Gastrocnemius medialis (tissue), 4 donors: ENCODE measurements around the gene GSTP1. TPM values are rescaled to one million over a fixed set of nuclear protein-coding genes. Genes with fewer than 3 reads are reported as not detected.

Experiments
- ATAC-seq, 2 donors: fragments of 150-250 bp; one replicate each; pipeline ENCODE4 v1.9.1; 2016
- DNase-seq, 2 donors: peaks; one replicate each; pipeline ENCODE4 v3.0.0-alpha.2; 2019
- H3K27ac ChIP-seq, 4 donors: fragments of 200-600 bp; sonication (generic); 1 replicate in 1 of 4; 2 replicates in 3 of 4; pipeline ENCODE4 v1.5.1; 2016 to 2018; ENCODE audit warnings: mild to moderate bottlenecking in 2 of 4, moderate library complexity in 1 of 4
- H3K27me3 ChIP-seq, 3 donors: fragments of 200-600 bp; sonication (generic) in 2 of 3; 1 replicate in 1 of 3; 2 replicates in 2 of 3; pipeline versions ENCODE4 v1.5.1 to v1.6.0; 2016 to 2019; ENCODE audit warnings: mild to moderate bottlenecking in 1 of 3, moderate library complexity in 1 of 3
- H3K36me3 ChIP-seq, 2 donors: fragments of 200-600 bp; sonication (generic) in 1 of 2; one replicate each; pipeline ENCODE4 v1.5.1; 2017 to 2018
- H3K4me1 ChIP-seq, 2 donors: fragments of 200-600 bp; sonication (generic) in 1 of 2; one replicate each; pipeline ENCODE4 v1.5.1; 2016 to 2017; ENCODE audit warnings: mild to moderate bottlenecking in 2 of 2
- H3K4me3 ChIP-seq, 4 donors: fragments of 200-600 bp; sonication (generic) in 3 of 4; 1 replicate in 1 of 4; 2 replicates in 3 of 4; pipeline ENCODE4 v1.5.1; 2016 to 2019; ENCODE audit warnings: mild to moderate bottlenecking in 2 of 4
- H3K9me3 ChIP-seq, 3 donors: fragments of 200-600 bp; sonication (generic) in 2 of 3; 1 replicate in 1 of 3; 2 replicates in 2 of 3; pipeline ENCODE4 v1.5.1; 2016 to 2019
- CTCF ChIP-seq, 5 experiments: fragments of 450-650 bp in 3 of 5; fragments of 200-600 bp in 2 of 5; sonication (generic) in 2 of 5; IDR thresholded peaks in 4 of 5; conservative IDR thresholded peaks in 1 of 5; 1 replicate in 4 of 5; 2 replicates in 1 of 5; pipeline ENCODE4 v1.5.1; 2016 to 2019; ENCODE audit warnings: antibody characterized with exemption in 5 of 5, mild to moderate bottlenecking in 3 of 5, moderate library complexity in 3 of 5
- POLR2A ChIP-seq, 2 donors: fragments of 450-650 bp; IDR thresholded peaks; one replicate each; pipeline ENCODE4 v1.6.1; 2017; ENCODE audit warnings: antibody characterized with exemption in 2 of 2, mild to moderate bottlenecking in 2 of 2, moderate library complexity in 2 of 2
- in situ Hi-C, 4 donors: fragments of 200-750 bp; cut with MboI; loops; one replicate each; pipeline versions ENCODE4 v1.15.0 to v1.8.0; 2017; ENCODE audit warnings: low sequenced_read_pairs in 4 of 4
- intact Hi-C: fragments of 100-400 bp; cut with DNase I; formaldehyde crosslinking; loops from one replicate; pipeline ENCODE4 v1.15.1; 2023; ENCODE audit warnings: low total_unique reads
- total RNA-seq, 4 donors: library from RNA; depleted of rRNA; stranded (reverse); fragments of >200 nt; gene quantifications; one replicate each; pipeline versions ENCODE4 v1.1.0 to v1.2.3, GENCODE V29; 2016

Gene GSTP1
- total RNA-seq, 4 donors from 2014 or later = 316 to 866 (median 549) TPM

- H3K27me3 ChIP-seq = no peaks in the 10 kb centered on the region
- H3K27ac ChIP-seq = no peak overlapping the region
- no peak overlapping the region for H3K4me3 ChIP-seq
- intact Hi-C loops (loop anchor here (5.0 kb wide), 1 partner anchor 174 kb away; no protein-coding TSS in a partner anchor), in situ Hi-C loops (no loop called here)
- ATAC-seq (no peak), DNase-seq (no peak)
- H3K4me1 ChIP-seq = peaks cover 5% of the 10 kb centered on the region in 2 donors
- no peak for TF ChIP-seq CTCF (IDR thresholded peaks at IDR 0.05 in 4 of 5, conservative IDR thresholded peaks at IDR 0.05 in 1 of 5)
- no peak for TF ChIP-seq POLR2A (IDR thresholded peaks at IDR 0.05)
- no peaks in the 10 kb centered on the region for H3K36me3 ChIP-seq
- H3K9me3 ChIP-seq = no peaks in the 10 kb centered on the region
Observed at GRCh38 chr11:67632982-67633755, 49.6 kb downstream of the GSTP1 start.

- no peaks in the 10 kb centered on the region for H3K9me3 ChIP-seq
- in situ Hi-C loops (no loop called here), intact Hi-C loops (loop anchor here (5.0 kb wide), 1 partner anchor 173 kb away; no protein-coding TSS in a partner anchor)
- H3K4me3 ChIP-seq = no peak overlapping the region
- no peak overlapping the region for H3K27ac ChIP-seq
- H3K27me3 ChIP-seq = no peaks in the 10 kb centered on the region
- TF ChIP-seq POLR2A (IDR thresholded peaks at IDR 0.05) (no peak), CTCF (IDR thresholded peaks at IDR 0.05 in 4 of 5, conservative IDR thresholded peaks at IDR 0.05 in 1 of 5) (no peak)
- DNase-seq (no peak), ATAC-seq (no peak)
- H3K4me1 ChIP-seq = peaks cover 5% of the 10 kb centered on the region in 2 donors
- no peaks in the 10 kb centered on the region for H3K36me3 ChIP-seq
Observed at GRCh38 chr11:67633758-67634365, 50.2 kb downstream of the GSTP1 start.

- in situ Hi-C loops = no loop called here
- Histone ChIP-seq H3K36me3 (no peaks in the 10 kb centered on the region), H3K27me3 (peaks cover 0 to 4% (median under 1%) of the 10 kb centered on the region in 3 donors), H3K4me3 (no peak overlapping the region), H3K4me1 (peaks cover 2 to 5% of the 10 kb centered on the region in 2 donors), H3K27ac (no peak overlapping the region), H3K9me3 (no peaks in the 10 kb centered on the region)
- no peak for ATAC-seq
- DNase-seq = no peak
- intact Hi-C loops = loop anchor here (5.0 kb wide), 1 partner anchor 173 kb away; no protein-coding TSS in a partner anchor
- TF ChIP-seq POLR2A (IDR thresholded peaks at IDR 0.05) (no peak), CTCF (IDR thresholded peaks at IDR 0.05 in 4 of 5, conservative IDR thresholded peaks at IDR 0.05 in 1 of 5) (no peak)
Observed at GRCh38 chr11:67634366-67635230, 51.0 kb downstream of the GSTP1 start.

- H3K4me3 ChIP-seq = no peak overlapping the region
- peaks cover 2 to 5% of the 10 kb centered on the region in 2 donors for H3K4me1 ChIP-seq
- no peaks in the 10 kb centered on the region for H3K36me3 ChIP-seq
- H3K9me3 ChIP-seq = no peaks in the 10 kb centered on the region
- ATAC-seq (no peak), DNase-seq (no peak)
- intact Hi-C loops = no loop called here
- no peak overlapping the region for H3K27ac ChIP-seq
- TF ChIP-seq POLR2A (IDR thresholded peaks at IDR 0.05) (no peak), CTCF (IDR thresholded peaks at IDR 0.05 in 4 of 5, conservative IDR thresholded peaks at IDR 0.05 in 1 of 5) (no peak)
- in situ Hi-C loops = no loop called here
- H3K27me3 ChIP-seq = peaks cover 1 to 10% (median 5%) of the 10 kb centered on the region in 3 donors
Observed at GRCh38 chr11:67635231-67635521, 51.6 kb downstream of the GSTP1 start.

Other genes with a start within 250 kb of the GSTP1 start
- gene POLD4, start 230.3 kb upstream of the GSTP1 start, total RNA-seq = 100 to 1,000 TPM in 2 of 4 donors, 10 to 100 TPM in 2; 57.4 to 115 (median 87.9) TPM
- 1 to 10 TPM in 2 of 4 donors, under 1 TPM in 2; 0.24 to 2.7 (median 0.91) TPM for gene CLCF1, start 210.2 kb upstream of the GSTP1 start, total RNA-seq
- gene RAD9A, start 191.8 kb upstream of the GSTP1 start, total RNA-seq = 10 to 100 TPM in 2 of 4 donors, 1 to 10 TPM in 2; 5.2 to 14.7 (median 7.7) TPM
- 100 to 1,000 TPM in 3 of 4 donors, 10 to 100 TPM in 1; 78.4 to 193 (median 124) TPM for gene PPP1CA, start 182.0 kb upstream of the GSTP1 start, total RNA-seq
- gene TBC1D10C, start 179.7 kb upstream of the GSTP1 start, total RNA-seq = under 1 TPM in 3 of 4 donors, not detected in 1; 0.44 to 0.78 (median 0.56) TPM
- 10 to 100 TPM in 1 of 4 donors, 1 to 10 TPM in 3; 2.5 to 11.0 (median 4.9) TPM for gene CARNS1, start 168.1 kb upstream of the GSTP1 start, total RNA-seq
- gene RPS6KB2, start 155.3 kb upstream of the GSTP1 start, total RNA-seq = 10 to 100 TPM; 38.0 to 74.1 (median 39.4) TPM
- 1 to 10 TPM in 3 of 4 donors, under 1 TPM in 1; 0.47 to 1.5 (median 1.3) TPM for gene PTPRCAP, start 146.1 kb upstream of the GSTP1 start, total RNA-seq
- 10 to 100 TPM in 3 of 4 donors, 1 to 10 TPM in 1; 4.9 to 14.8 (median 12.5) TPM for gene CORO1B, start 140.3 kb upstream of the GSTP1 start, total RNA-seq
- gene GPR152, start 131.1 kb upstream of the GSTP1 start, total RNA-seq = not detected
- gene CABP4, start 128.5 kb upstream of the GSTP1 start, total RNA-seq = under 1 TPM; 0.19 to 0.55 (median 0.30) TPM
- gene TMEM134, start 114.6 kb upstream of the GSTP1 start, total RNA-seq = 100 to 1,000 TPM in 2 of 4 donors, 10 to 100 TPM in 2; 79.8 to 155 (median 108) TPM
- gene AIP, start 100.8 kb upstream of the GSTP1 start, total RNA-seq = 10 to 100 TPM; 33.0 to 60.8 (median 48.8) TPM
- 10 to 100 TPM in 1 of 4 donors, 1 to 10 TPM in 3; 4.0 to 12.2 (median 7.7) TPM for gene PITPNM1, start 78.4 kb upstream of the GSTP1 start, total RNA-seq
- 10 to 100 TPM; 24.1 to 47.5 (median 37.3) TPM for gene CDK2AP2, start 75.7 kb upstream of the GSTP1 start, total RNA-seq
- not detected for gene CABP2, start 60.4 kb upstream of the GSTP1 start, total RNA-seq
- 100 to 1,000 TPM; 306 to 608 (median 365) TPM for gene NDUFV1, start 23.1 kb downstream of the GSTP1 start, total RNA-seq
- gene NUDT8, start 46.1 kb downstream of the GSTP1 start, total RNA-seq = 10 to 100 TPM; 23.3 to 42.4 (median 36.2) TPM
- gene TBX10, start 56.0 kb downstream of the GSTP1 start, total RNA-seq = not detected
- gene ACY3, start 66.9 kb downstream of the GSTP1 start, total RNA-seq = not detected
- gene ALDH3B2, start 90.8 kb downstream of the GSTP1 start, total RNA-seq = not detected